Lung (tissue), 12 donors: ENCODE data around the gene HLA-DMB. TPM values are rescaled to one million over a fixed set of nuclear protein-coding genes. Genes with fewer than 3 reads are reported as not detected.

Source experiments
- ATAC-seq: fragments of 200-7000 bp; cut with Tn5 transposase; one replicate; pipeline ENCODE4 v1.9.1; 2020; ENCODE audit warnings: moderate number of reproducible peaks; ENCODE audit not compliant: insufficient read depth, low FRiP score
- DNase-seq, 3 donors: peaks; one replicate each; pipeline ENCODE4 v3.0.0-alpha.2; 2013 to 2017
- H3K27ac ChIP-seq, 2 donors: one replicate each; pipeline ENCODE4 v1.5.1; 2013; ENCODE audit warnings: mild to moderate bottlenecking in 2 of 2, moderate library complexity in 2 of 2, control low read depth in 1 of 2, inconsistent platforms in 1 of 2, low read depth in 1 of 2, low read length in 1 of 2
- H3K27me3 ChIP-seq, 3 donors: one replicate each; pipeline ENCODE4 v1.5.1; 2013; ENCODE audit warnings: low read length in 2 of 3; ENCODE audit not compliant: control insufficient read depth in 3 of 3, insufficient read depth in 3 of 3
- H3K36me3 ChIP-seq, 4 donors: one replicate each; pipeline ENCODE4 v1.5.1; 2013; ENCODE audit warnings: low read length in 4 of 4, mild to moderate bottlenecking in 1 of 4, moderate library complexity in 1 of 4; ENCODE audit not compliant: control insufficient read depth in 4 of 4, insufficient read depth in 4 of 4
- H3K4me1 ChIP-seq, 5 donors: one replicate each; pipeline ENCODE4 v1.5.1; 2013; ENCODE audit warnings: low read length in 5 of 5, mild to moderate bottlenecking in 2 of 5, moderate library complexity in 1 of 5; ENCODE audit not compliant: control insufficient read depth in 5 of 5, insufficient read depth in 5 of 5
- H3K4me3 ChIP-seq: one replicate; pipeline ENCODE4 v1.5.1; 2013; ENCODE audit warnings: mild to moderate bottlenecking, control low read depth, moderate library complexity
- H3K9ac ChIP-seq, 2 donors: one replicate each; pipeline ENCODE4 v1.5.1; 2013; ENCODE audit warnings: low read length in 2 of 2, control low read depth in 1 of 2; ENCODE audit not compliant: insufficient read depth in 1 of 2
- H3K9me3 ChIP-seq, 4 donors: one replicate each; pipeline ENCODE4 v1.5.1; 2013; ENCODE audit warnings: low read length in 3 of 4, mild to moderate bottlenecking in 1 of 4, moderate library complexity in 1 of 4; ENCODE audit not compliant: control insufficient read depth in 4 of 4, insufficient read depth in 3 of 4
- CTCF ChIP-seq: IDR thresholded peaks from 2 replicates; pipeline ENCODE4 v1.5.1; 2012; ENCODE audit warnings: mild to moderate bottlenecking; ENCODE audit errors: control extremely low read depth, extremely low read depth
- WGBS, 2 donors: extraction: QIAGEN DNeasy Blood & Tissue Kit; methylation state at CpG; one replicate each; pipeline ENCODE4 v1.1.7; 2013; 5-methylcytosine and 5-hydroxymethylcytosine counted together
- polyA plus RNA-seq, 2 donors: library from polyadenylated mRNA; stranded (reverse); fragments of 200-250 nt; gene quantifications; one replicate each; pipeline ENCODE4 v1.2.1, GENCODE V29; 2013
- total RNA-seq, 2 donors: library from RNA; depleted of rRNA in 1 of 2; stranded (reverse); fragments of >200 nt in 1 of 2; gene quantifications; one replicate each; pipeline ENCODE4 v1.2.1, GENCODE V29; 2014 to 2021
- donor health status: control.
- donor health status: control.
- donor health status: Bipolar disorder and iron deficiency.
- donor health status: healthy.
- donor health status: DM: yes; HTN: yes; CAD: no.

HLA-DMB gene
- total and polyA plus RNA-seq, 4 donors: 42.3 to 76.7 (median 51.1) TPM

GRCh38 chr6:32956176-32956575, 15.3 kb upstream of the HLA-DMB start:
- no peaks in the 10 kb centered on the region for H3K27me3 ChIP-seq
- peaks cover 0 to 5% (median 0%) of the 10 kb centered on the region in 5 donors for H3K4me1 ChIP-seq
- H3K9me3 ChIP-seq: no peaks in the 10 kb centered on the region
- no peaks in the 10 kb centered on the region for H3K36me3 ChIP-seq
- no peak overlapping the region for H3K27ac ChIP-seq
- H3K9ac ChIP-seq: no peak overlapping the region
- no peak for TF ChIP-seq CTCF
- DNase-seq: no peak
- ATAC-seq: no peak
- H3K4me3 ChIP-seq: no peak overlapping the region
- WGBS, 2 donors: 89 to 93% methylated on average over 2 of the region's 2 CpGs

- peak; percentile 22 for TF ChIP-seq CTCF
- H3K4me3 ChIP-seq: no peak overlapping the region
- no peak overlapping the region for H3K9ac ChIP-seq
- ATAC-seq (no peak), DNase-seq (no peak)
- peaks cover 0 to 6% (median 0%) of the 10 kb centered on the region in 5 donors for H3K4me1 ChIP-seq
- H3K27me3 ChIP-seq: no peaks in the 10 kb centered on the region
- H3K27ac ChIP-seq: no peak overlapping the region
- WGBS, 2 donors: 34 to 42% methylated on average over 3 of the region's 3 CpGs
- no peaks in the 10 kb centered on the region for H3K36me3 ChIP-seq
- H3K9me3 ChIP-seq: no peaks in the 10 kb centered on the region
These were observed 14.4 kb upstream of the HLA-DMB start for GRCh38 chr6:32954986-32955802.

- H3K36me3 ChIP-seq: peaks cover 0 to 3% (median 0%) of the 10 kb centered on the region in 4 donors
- no peaks in the 10 kb centered on the region for H3K9me3 ChIP-seq
- no peak for DNase-seq
- 89 to 95% methylated on average over 4 of the region's 4 CpGs for WGBS, 2 donors
- no peak for ATAC-seq
- TF ChIP-seq CTCF: no peak
- H3K9ac ChIP-seq: no peak overlapping the region
- H3K4me1 ChIP-seq: peaks cover 0 to 11% (median 0%) of the 10 kb centered on the region in 5 donors
- H3K4me3 ChIP-seq: no peak overlapping the region
- H3K27me3 ChIP-seq: no peaks in the 10 kb centered on the region
- no peak overlapping the region for H3K27ac ChIP-seq
These were observed 13.4 kb upstream of the HLA-DMB start for GRCh38 chr6:32954267-32954666.
